Testis (tissue), 3 donors: ENCODE measurements around the gene NDUFAF2. TPM values are rescaled to one million over a fixed set of nuclear protein-coding genes. Genes with fewer than 3 reads are reported as not detected.

Experiments used
- DNase-seq: peaks from one replicate; pipeline ENCODE4 v3.0.0-alpha.2; 2019
- H3K27ac ChIP-seq, 2 donors: fragments of 200-600 bp; sonication (generic); one replicate each; pipeline ENCODE4 v1.5.1; 2019
- H3K27me3 ChIP-seq: fragments of 200-600 bp; sonication (generic); one replicate; pipeline ENCODE4 v1.5.1; 2019
- H3K36me3 ChIP-seq: fragments of 200-600 bp; sonication (generic); one replicate; pipeline ENCODE4 v1.5.1; 2017; ENCODE audit warnings: low read depth; ENCODE audit errors: missing control alignments
- H3K4me1 ChIP-seq: fragments of 200-600 bp; sonication (generic); one replicate; pipeline ENCODE4 v1.5.1; 2019
- H3K4me3 ChIP-seq, 2 donors: fragments of 200-600 bp; sonication (generic); one replicate each; pipeline ENCODE4 v1.5.1; 2017 to 2019
- H3K9me3 ChIP-seq: fragments of 200-600 bp; sonication (generic); one replicate; pipeline ENCODE4 v1.5.1; 2017
- POLR2A ChIP-seq: fragments of 450-650 bp; IDR thresholded peaks from one replicate; pipeline ENCODE4 v1.6.1; 2017; ENCODE audit warnings: antibody characterized with exemption, mild to moderate bottlenecking, moderate library complexity
- WGBS, 2 donors: methylation state at CpG; one replicate each; pipeline ENCODE4 v1.1.5; 2018; 5-methylcytosine and 5-hydroxymethylcytosine counted together
- intact Hi-C: fragments of 100-400 bp; cut with DNase I; formaldehyde crosslinking; loops from one replicate; pipeline ENCODE4 v1.15.1; 2023; ENCODE audit warnings: low total_unique reads
- polyA plus RNA-seq: library from polyadenylated mRNA; stranded (reverse); fragments of 350-450 nt; fragmentation: Illumina TruSeq; extraction: RNeasy Lipid Tissue Mini Kit (QIAGEN cat#74804); gene quantifications from one replicate; pipeline ENCODE4 v1.2.3, GENCODE V29; 2014; ENCODE audit warnings: low read depth, low replicate concordance; ENCODE audit not compliant: insufficient read depth
- total RNA-seq, 2 donors: library from RNA; depleted of rRNA; stranded (reverse); fragments of >200 nt; gene quantifications; one replicate each; pipeline ENCODE4 v1.2.3, GENCODE V29; 2016
- TF ChIP-seq, protein P1 (sequence below), 3 experiments: fragments of 450-650 bp in 2 of 3; fragments of 200-600 bp in 1 of 3; sonication (generic) in 1 of 3; IDR thresholded peaks; one replicate each; pipeline ENCODE4 v1.5.1; 2016 to 2019; ENCODE audit warnings: antibody characterized with exemption in 3 of 3, mild to moderate bottlenecking in 2 of 3, moderate library complexity in 1 of 3

NDUFAF2 gene
- total and polyA plus RNA-seq, 3 donors from 2014 or later: 18.1 to 30.8 (median 22.3) TPM

DNA sequence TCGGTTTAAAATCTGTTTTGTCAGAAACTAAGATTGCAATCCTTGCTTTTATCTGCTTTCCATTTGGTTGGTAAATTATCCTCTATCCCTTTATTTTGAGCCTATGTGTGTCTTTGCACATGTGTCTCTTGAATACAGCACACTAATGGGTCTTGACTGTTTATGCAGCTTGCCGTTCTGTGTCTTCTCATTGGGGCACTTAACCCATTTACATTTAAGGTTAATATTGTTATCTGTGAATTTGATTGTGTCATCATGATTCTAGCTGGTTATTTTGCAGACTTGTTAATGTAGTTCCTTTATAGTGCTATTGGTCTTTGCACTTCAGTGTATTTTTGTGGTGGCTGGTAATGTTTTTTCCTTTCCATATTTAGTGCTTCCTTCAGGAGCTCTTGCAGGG is 253.6 kb downstream of the NDUFAF2 start:
- intact Hi-C loops: no loop called here
- no peak for DNase-seq
- Histone ChIP-seq H3K27ac (no peak overlapping the region), H3K9me3 (no peaks in the 10 kb centered on the region), H3K4me3 (no peak overlapping the region), H3K4me1 (no peaks in the 10 kb centered on the region), H3K27me3 (no peaks in the 10 kb centered on the region), H3K36me3 (no peaks in the 10 kb centered on the region)
- WGBS, 2 donors: 98 to 99% methylated on average over 2 of the region's 2 CpGs
- TF ChIP-seq POLR2A: no peak
- TF ChIP-seq, protein P1, sequence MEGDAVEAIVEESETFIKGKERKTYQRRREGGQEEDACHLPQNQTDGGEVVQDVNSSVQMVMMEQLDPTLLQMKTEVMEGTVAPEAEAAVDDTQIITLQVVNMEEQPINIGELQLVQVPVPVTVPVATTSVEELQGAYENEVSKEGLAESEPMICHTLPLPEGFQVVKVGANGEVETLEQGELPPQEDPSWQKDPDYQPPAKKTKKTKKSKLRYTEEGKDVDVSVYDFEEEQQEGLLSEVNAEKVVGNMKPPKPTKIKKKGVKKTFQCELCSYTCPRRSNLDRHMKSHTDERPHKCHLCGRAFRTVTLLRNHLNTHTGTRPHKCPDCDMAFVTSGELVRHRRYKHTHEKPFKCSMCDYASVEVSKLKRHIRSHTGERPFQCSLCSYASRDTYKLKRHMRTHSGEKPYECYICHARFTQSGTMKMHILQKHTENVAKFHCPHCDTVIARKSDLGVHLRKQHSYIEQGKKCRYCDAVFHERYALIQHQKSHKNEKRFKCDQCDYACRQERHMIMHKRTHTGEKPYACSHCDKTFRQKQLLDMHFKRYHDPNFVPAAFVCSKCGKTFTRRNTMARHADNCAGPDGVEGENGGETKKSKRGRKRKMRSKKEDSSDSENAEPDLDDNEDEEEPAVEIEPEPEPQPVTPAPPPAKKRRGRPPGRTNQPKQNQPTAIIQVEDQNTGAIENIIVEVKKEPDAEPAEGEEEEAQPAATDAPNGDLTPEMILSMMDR (IDR thresholded peaks at IDR 0.05): no peak

DNA sequence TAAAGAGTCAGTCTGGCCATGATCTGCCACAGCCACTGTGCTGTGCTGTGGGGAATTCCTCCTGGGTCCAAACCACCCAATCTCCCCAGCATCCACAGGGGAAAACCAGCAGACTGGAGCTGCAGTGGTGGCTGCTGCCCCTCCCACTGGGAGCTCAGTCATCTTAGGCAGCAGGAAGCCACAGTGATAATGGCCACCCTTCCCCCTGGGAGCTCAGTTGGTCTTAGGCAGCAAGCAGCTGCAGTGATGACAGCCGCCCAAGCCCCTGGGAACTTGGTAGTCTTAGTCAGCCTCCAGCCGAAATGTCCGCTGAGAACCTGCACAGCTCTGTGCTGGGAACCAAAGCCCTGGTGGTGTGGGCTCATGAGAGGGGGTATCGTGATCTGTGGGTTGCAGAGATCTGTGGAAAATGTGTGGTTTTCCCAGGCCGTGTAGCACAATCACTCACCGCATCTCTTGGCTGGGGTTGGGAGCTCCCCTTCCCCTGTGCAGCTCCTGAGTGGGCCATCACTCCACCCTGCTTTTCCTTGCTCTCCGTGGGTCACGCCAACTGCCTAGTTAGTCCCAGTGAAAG is 255.7 kb downstream of the NDUFAF2 start:
- H3K9me3 ChIP-seq: no peaks in the 10 kb centered on the region
- H3K4me1 ChIP-seq: no peaks in the 10 kb centered on the region
- H3K27me3 ChIP-seq: no peaks in the 10 kb centered on the region
- no peak overlapping the region for H3K4me3 ChIP-seq
- whole genome bisulfite sequencing, 2 donors: 86 to 94% methylated on average over 8 of the region's 8 CpGs
- no peaks in the 10 kb centered on the region for H3K36me3 ChIP-seq
- no peak overlapping the region for H3K27ac ChIP-seq
- DNase-seq: no peak
- TF ChIP-seq POLR2A: no peak
- TF ChIP-seq, protein P1 (IDR thresholded peaks at IDR 0.05): no peak
- intact Hi-C loops: no loop called here

DNA sequence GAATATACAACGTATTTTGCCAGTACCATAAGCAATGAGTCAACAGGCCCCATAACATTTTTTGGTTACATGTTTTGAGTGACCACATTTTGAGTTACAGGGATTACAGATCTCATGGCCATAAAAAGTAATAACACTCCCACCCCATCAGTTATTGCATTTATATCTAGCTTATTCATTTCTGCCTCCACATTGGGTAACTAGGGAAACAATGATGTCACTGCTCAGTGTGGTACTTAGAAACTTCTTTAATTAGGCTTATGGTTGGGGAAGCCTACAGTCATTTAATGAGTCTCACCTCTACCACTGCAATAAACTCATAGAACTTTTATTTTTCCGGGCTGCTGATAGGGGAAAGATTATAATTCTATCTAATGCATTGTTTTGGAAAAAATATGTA is 257.2 kb downstream of the NDUFAF2 start:
- intact Hi-C loops: no loop called here
- H3K27ac ChIP-seq: no peak overlapping the region
- no peak for TF ChIP-seq POLR2A
- TF ChIP-seq, protein P1 (IDR thresholded peaks at IDR 0.05): no peak
- no peaks in the 10 kb centered on the region for H3K9me3 ChIP-seq
- no peaks in the 10 kb centered on the region for H3K4me1 ChIP-seq
- H3K4me3 ChIP-seq: no peak overlapping the region
- DNase-seq: no peak
- 78 to 87% methylated on average over 2 of the region's 2 CpGs for WGBS, 2 donors
- no peaks in the 10 kb centered on the region for H3K27me3 ChIP-seq
- no peaks in the 10 kb centered on the region for H3K36me3 ChIP-seq

Other genes starting within 250 kb of the NDUFAF2 start
- 10 to 100 TPM; 14.5 to 15.0 TPM for gene DEPDC1B, start 245.0 kb upstream of the NDUFAF2 start, total RNA-seq
- gene DEPDC1B, start 245.0 kb upstream of the NDUFAF2 start, polyA plus RNA-seq: 23.6 TPM
- 1 to 10 TPM; 2.4 to 5.1 TPM for gene ELOVL7, start 100.9 kb upstream of the NDUFAF2 start, total RNA-seq
- 1.8 TPM for gene ELOVL7, start 100.9 kb upstream of the NDUFAF2 start, polyA plus RNA-seq
- 10 to 100 TPM; 16.0 to 18.5 TPM for gene ERCC8, start 135 bp upstream of the NDUFAF2 start, total RNA-seq
- 16.4 TPM for gene ERCC8, start 135 bp upstream of the NDUFAF2 start, polyA plus RNA-seq
- gene SMIM15, start 217.3 kb downstream of the NDUFAF2 start, total RNA-seq: 10 to 100 TPM; 23.7 to 35.0 TPM
- gene SMIM15, start 217.3 kb downstream of the NDUFAF2 start, polyA plus RNA-seq: 38.8 TPM